T47D (cell line): ENCODE results near the gene BCL2L13.
"Not testable (repeated sequence)": the region's sequence is repeated elsewhere in the genome, so short reads cannot be mapped to it uniquely, and the experiment has no call there.

Experiments
- DNase-seq, 2 experiments: peaks; one replicate each; pipeline versions ENCODE4 v3.0.0 to v3.0.0-alpha.2; 2011 to 2012; ENCODE audit warnings: low read depth in 1 of 2, low spot score in 1 of 2
- JUND ChIP-seq: IDR thresholded peaks from 2 replicates; pipeline ENCODE4 v1.6.1; 2012; ENCODE audit warnings: low read depth
- in situ Hi-C: cut with HindIII; loops from 2 replicates; pipeline ENCODE4 v1.10.0; 2016; ENCODE audit warnings: low sequenced_read_pairs, low pct_unique_long_range_greater_than_20kb

Gene BCL2L13

GRCh38 chr22:17647452-17647851 is 8.9 kb downstream of the BCL2L13 start:
- no peak for TF ChIP-seq JUND
- in situ Hi-C loops, result no loop called here
- no peak for DNase-seq

- in situ Hi-C loops, result no loop called here
- TF ChIP-seq JUND, result no peak
- no peak for DNase-seq
Observed at GRCh38 chr22:17647991-17648390, 9.4 kb downstream of the BCL2L13 start.

DNA sequence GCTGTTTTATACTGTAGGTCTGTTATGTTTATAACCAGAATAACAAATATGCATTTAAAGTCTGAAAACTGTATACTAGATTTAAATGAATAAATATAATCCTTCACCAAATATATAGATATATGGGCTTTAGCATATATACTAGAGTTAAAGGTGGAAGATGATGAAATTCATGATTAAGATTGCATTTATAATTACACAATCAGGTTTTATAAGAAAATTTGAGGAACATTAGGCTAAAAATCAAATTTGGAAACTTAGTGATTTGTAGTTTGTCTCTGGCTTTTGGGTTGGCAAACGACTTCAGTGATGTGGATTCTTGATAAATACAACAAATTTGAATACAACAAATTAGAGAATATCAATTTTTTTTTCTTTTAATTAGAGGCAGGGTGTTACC is 10.0 kb downstream of the BCL2L13 start:
- in situ Hi-C loops, result no loop called here
- TF ChIP-seq JUND, result no peak
- no peak for DNase-seq

DNA sequence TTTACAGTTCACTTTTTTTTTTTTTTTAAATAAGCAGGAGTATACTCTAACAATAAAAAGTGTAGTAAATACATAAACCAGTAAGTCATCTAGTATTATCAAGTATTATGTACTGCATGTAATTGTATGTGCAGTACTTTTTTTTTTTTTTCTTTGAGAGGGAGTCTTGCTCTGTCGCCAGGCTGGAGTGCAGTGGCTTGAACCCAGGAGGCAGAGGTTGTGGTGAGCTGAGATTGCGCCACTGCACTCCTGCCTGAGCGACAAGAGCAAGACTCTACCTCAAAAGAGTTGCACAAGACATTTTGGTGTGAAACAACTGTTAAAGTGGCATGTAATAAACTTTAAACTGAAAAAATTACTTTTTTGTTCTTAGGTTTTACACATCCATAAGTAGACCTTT is 16.7 kb downstream of the BCL2L13 start:
- in situ Hi-C loops, result no loop called here

GRCh38 chr22:17656870-17657395 is 18.4 kb downstream of the BCL2L13 start:
- no peak for DNase-seq
- in situ Hi-C loops, result no loop called here
- no peak for TF ChIP-seq JUND

More for the DNA sequence above, 16.7 kb downstream of the BCL2L13 start:
- TF ChIP-seq JUND, result no peak
- no peak for DNase-seq

GRCh38 chr22:17664414-17665055 is 26.0 kb downstream of the BCL2L13 start:
- no peak for DNase-seq
- TF ChIP-seq JUND, result no peak
- in situ Hi-C loops, result no loop called here

GRCh38 chr22:17665248-17665647 is 26.7 kb downstream of the BCL2L13 start:
- no peak for TF ChIP-seq JUND
- DNase-seq, result no peak
- in situ Hi-C loops, result no loop called here

DNA sequence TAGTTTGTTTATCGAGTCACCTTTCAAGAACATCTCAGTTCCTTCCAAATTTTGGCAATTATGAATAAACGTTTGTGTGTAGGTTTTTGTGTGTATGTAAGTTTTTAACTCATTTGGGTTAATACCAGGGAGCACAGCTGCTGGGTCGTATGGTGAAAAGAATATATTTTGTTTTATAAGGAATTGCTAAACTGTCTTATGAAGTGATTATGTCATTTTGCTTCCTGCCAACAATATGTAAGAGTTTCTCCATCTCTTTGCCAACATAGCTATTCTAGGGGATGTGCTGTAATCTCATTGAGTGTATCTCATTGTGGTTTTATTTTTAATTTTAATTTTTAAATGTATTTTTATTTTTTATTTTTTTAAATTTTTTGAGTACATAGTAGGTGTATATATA is 27.3 kb downstream of the BCL2L13 start:
- TF ChIP-seq JUND, result no peak
- in situ Hi-C loops, result no loop called here
- DNase-seq, result no peak

DNA sequence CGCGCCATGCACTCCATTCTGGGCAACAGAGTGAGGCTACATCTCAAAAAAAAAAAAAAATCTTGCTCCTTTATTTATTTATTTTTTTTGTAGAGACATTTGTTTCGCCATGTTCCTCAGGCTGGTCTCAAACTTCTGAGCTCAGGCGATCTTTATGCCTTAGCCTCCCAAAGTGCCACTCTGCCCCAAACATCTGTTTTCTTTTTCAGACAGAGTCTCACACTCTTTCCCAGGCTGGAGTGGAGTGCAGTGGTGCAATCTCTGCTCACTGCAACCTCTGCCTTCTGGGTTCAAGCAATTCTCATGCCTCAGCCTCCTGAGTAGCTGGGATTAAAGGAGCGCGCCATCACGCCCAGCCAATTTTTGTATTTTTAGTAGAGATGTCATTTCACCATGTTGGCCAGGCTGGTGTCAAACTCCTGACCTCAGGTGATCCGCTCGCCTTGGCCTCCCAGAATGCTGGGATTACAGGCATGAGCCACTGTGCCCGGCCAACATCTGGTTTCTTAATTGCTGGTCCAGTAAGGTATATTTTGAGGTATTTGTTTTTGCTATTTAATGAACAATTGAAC is 33.0 kb downstream of the BCL2L13 start:
- in situ Hi-C loops, DNase-seq: not testable (repeated sequence)

DNA sequence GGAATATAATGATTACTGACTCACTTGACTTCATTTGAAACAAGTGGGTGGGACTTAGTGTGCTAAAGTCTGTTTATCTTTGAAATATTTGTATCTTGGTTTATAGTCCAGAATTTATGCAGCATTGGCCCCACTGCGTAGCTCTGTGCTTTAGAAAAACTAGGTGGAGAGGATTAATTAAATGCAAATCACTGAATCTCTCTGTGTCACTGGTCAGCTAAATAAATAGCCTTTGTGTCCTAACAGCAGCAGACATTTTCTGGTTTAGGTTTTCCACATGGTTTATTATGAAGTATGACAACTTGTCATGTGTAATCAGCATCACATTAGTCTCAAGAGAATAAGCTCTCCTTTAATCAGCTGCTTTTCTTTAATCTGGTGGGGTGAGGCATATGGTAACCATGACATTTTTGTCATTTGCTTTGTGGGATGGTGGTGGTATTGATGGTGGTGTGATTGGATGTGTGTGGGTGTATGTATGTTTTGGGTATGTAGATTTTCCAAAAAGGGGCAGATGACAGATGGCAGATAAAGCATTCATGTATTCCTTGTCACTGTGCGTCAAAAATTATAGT is 33.9 kb downstream of the BCL2L13 start:
- in situ Hi-C loops, result no loop called here
- DNase-seq, result no peak
- TF ChIP-seq JUND, result no peak

- in situ Hi-C loops, result no loop called here
- TF ChIP-seq JUND, result no peak
- no peak for DNase-seq
Observed at GRCh38 chr22:17674152-17674551, 35.6 kb downstream of the BCL2L13 start.

GRCh38 chr22:17675584-17675983 is 37.0 kb downstream of the BCL2L13 start:
- no peak for TF ChIP-seq JUND
- in situ Hi-C loops, result no loop called here
- no peak for DNase-seq

DNA sequence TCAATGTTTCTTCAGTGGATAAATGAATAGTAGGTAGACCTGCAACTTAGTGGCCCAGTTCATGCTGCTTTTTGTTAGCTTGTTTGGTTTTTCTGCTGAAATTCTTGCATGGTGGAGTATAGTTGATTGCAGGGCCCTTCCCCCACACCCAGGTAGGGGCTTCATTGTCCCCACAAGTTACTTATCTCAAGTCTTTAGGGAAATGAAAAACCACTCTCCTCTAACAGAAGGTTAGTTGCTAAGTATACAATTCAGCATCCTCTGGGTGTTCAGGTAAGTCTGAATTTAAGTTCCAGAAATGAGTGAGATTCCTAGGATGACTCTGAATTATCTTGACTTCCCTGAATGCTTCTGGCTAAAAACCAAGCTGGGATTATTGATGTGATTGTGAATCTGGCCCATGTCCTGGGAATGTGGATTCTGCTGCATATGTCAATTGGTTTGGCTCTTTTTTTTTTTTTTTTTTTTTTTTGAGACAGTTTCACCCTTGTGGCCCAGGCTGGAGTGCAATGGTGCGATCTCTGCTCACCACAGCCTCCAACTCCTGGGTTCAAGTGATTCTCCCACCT is 40.3 kb downstream of the BCL2L13 start:
- no peak for TF ChIP-seq JUND
- in situ Hi-C loops, result no loop called here
- DNase-seq, result no peak
